H1 (cell line): ENCODE measurements around the gene COL6A3. TPM values are rescaled to one million over a fixed set of nuclear protein-coding genes. Genes with fewer than 3 reads are reported as not detected.

Experiments used
- FOSL1 ChIP-seq: IDR thresholded peaks from 2 replicates; pipeline ENCODE4 v1.6.1; 2011; ENCODE audit warnings: mild to moderate bottlenecking, low read depth, low read length, moderate library complexity; ENCODE audit not compliant: insufficient read depth
- GABPA ChIP-seq: IDR thresholded peaks from 2 replicates; pipeline ENCODE4 v1.6.1; 2011; ENCODE audit warnings: mild to moderate bottlenecking, low read length, moderate library complexity, borderline replicate concordance; ENCODE audit not compliant: insufficient read depth
- GTF2F1 ChIP-seq: IDR thresholded peaks from 2 replicates; pipeline ENCODE4 v1.6.1; 2012; ENCODE audit warnings: low read depth, low read length, improper control_type of control experiment, borderline replicate concordance
- HDAC2 ChIP-seq, 2 experiments: fragments of 300-600 bp in 1 of 2; sonication (generic) in 1 of 2; IDR thresholded peaks; 2 replicates each; pipeline ENCODE4 v1.6.1; 2011 to 2012; ENCODE audit warnings: low read depth in 2 of 2, low read length in 2 of 2, mild to moderate bottlenecking in 2 of 2, moderate library complexity in 2 of 2, borderline replicate concordance in 1 of 2, inconsistent platforms in 1 of 2
- JUN ChIP-seq: IDR thresholded peaks from 2 replicates; pipeline ENCODE4 v1.6.1; 2011; ENCODE audit warnings: low read depth, mild to moderate bottlenecking, improper control_type of control experiment, low read length
- PHF8 ChIP-seq: fragments of 200-600 bp; sonication (generic); conservative IDR thresholded peaks from 2 replicates; pipeline ENCODE4 v1.7.1; 2012; ENCODE audit warnings: low read depth, mild to moderate bottlenecking, inconsistent platforms, low read length, moderate library complexity
- TCF12 ChIP-seq: IDR thresholded peaks from 2 replicates; pipeline ENCODE4 v1.6.1; 2011; ENCODE audit warnings: low read depth, mild to moderate bottlenecking, low read length
- polyA plus RNA-seq, 7 experiments: library from polyadenylated mRNA; depleted of rRNA in 3 of 7; stranded (reverse) in 5 of 7; unstranded in 2 of 7; fragments of >200 nt in 5 of 7; fragments of 200-250 nt in 2 of 7; gene quantifications; 1 replicate in 5 of 7; 2 replicates in 1 of 7; 4 replicates in 1 of 7; pipeline versions ENCODE4 v1.2.1 to v1.2.3, GENCODE V29; 2011 to 2013; ENCODE audit warnings: missing spikeins in 2 of 7, mixed read lengths in 2 of 7
- total RNA-seq: library from RNA; stranded (reverse); fragmentation: NEBNext Ultra II Directional; extraction: Animal tissue kit (Norgen Biotek cat#: 25700); gene quantifications from 2 replicates; pipeline ENCODE4 v1.2.1, GENCODE V29; 2021
- TF ChIP-seq, protein P1 (sequence below): fragments of 300-600 bp; sonication (generic); IDR thresholded peaks from 2 replicates; pipeline ENCODE4 v1.7.1; 2012; ENCODE audit warnings: low read length, moderate library complexity, mild to moderate bottlenecking, inconsistent platforms; ENCODE audit not compliant: insufficient replicate concordance
- TF ChIP-seq, protein P2 (sequence below): IDR thresholded peaks from 2 replicates; pipeline ENCODE4 v1.6.1; 2011; ENCODE audit warnings: low read depth, mild to moderate bottlenecking, low read length; ENCODE audit not compliant: insufficient read depth

The COL6A3 gene
- total and polyA plus RNA-seq, 2 of the 8 experiments (the other 6 are each of a cell fraction or from before 2014, with no cell fraction given): 1.2 to 3.4 TPM

DNA sequence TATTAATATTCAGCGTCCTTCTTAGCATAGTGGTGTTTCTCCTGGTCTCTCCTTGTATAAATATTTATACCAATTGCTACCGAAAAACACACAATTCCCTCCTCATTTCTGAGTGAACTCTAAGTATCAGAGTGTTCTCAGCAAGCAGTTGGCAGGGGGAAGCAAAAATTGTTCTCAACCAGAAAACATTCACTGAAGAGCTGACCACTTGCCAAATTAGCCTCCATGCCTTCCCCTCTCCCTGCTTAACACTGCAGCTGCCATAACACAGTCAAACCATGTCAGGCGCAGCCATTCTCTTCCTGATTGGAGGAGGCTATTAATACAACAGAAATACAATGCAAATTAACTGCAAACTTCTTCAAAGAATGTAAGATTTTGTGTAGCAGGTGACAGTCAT, 105.0 kb downstream of the COL6A3 start (continued):
- TF ChIP-seq, protein P1, sequence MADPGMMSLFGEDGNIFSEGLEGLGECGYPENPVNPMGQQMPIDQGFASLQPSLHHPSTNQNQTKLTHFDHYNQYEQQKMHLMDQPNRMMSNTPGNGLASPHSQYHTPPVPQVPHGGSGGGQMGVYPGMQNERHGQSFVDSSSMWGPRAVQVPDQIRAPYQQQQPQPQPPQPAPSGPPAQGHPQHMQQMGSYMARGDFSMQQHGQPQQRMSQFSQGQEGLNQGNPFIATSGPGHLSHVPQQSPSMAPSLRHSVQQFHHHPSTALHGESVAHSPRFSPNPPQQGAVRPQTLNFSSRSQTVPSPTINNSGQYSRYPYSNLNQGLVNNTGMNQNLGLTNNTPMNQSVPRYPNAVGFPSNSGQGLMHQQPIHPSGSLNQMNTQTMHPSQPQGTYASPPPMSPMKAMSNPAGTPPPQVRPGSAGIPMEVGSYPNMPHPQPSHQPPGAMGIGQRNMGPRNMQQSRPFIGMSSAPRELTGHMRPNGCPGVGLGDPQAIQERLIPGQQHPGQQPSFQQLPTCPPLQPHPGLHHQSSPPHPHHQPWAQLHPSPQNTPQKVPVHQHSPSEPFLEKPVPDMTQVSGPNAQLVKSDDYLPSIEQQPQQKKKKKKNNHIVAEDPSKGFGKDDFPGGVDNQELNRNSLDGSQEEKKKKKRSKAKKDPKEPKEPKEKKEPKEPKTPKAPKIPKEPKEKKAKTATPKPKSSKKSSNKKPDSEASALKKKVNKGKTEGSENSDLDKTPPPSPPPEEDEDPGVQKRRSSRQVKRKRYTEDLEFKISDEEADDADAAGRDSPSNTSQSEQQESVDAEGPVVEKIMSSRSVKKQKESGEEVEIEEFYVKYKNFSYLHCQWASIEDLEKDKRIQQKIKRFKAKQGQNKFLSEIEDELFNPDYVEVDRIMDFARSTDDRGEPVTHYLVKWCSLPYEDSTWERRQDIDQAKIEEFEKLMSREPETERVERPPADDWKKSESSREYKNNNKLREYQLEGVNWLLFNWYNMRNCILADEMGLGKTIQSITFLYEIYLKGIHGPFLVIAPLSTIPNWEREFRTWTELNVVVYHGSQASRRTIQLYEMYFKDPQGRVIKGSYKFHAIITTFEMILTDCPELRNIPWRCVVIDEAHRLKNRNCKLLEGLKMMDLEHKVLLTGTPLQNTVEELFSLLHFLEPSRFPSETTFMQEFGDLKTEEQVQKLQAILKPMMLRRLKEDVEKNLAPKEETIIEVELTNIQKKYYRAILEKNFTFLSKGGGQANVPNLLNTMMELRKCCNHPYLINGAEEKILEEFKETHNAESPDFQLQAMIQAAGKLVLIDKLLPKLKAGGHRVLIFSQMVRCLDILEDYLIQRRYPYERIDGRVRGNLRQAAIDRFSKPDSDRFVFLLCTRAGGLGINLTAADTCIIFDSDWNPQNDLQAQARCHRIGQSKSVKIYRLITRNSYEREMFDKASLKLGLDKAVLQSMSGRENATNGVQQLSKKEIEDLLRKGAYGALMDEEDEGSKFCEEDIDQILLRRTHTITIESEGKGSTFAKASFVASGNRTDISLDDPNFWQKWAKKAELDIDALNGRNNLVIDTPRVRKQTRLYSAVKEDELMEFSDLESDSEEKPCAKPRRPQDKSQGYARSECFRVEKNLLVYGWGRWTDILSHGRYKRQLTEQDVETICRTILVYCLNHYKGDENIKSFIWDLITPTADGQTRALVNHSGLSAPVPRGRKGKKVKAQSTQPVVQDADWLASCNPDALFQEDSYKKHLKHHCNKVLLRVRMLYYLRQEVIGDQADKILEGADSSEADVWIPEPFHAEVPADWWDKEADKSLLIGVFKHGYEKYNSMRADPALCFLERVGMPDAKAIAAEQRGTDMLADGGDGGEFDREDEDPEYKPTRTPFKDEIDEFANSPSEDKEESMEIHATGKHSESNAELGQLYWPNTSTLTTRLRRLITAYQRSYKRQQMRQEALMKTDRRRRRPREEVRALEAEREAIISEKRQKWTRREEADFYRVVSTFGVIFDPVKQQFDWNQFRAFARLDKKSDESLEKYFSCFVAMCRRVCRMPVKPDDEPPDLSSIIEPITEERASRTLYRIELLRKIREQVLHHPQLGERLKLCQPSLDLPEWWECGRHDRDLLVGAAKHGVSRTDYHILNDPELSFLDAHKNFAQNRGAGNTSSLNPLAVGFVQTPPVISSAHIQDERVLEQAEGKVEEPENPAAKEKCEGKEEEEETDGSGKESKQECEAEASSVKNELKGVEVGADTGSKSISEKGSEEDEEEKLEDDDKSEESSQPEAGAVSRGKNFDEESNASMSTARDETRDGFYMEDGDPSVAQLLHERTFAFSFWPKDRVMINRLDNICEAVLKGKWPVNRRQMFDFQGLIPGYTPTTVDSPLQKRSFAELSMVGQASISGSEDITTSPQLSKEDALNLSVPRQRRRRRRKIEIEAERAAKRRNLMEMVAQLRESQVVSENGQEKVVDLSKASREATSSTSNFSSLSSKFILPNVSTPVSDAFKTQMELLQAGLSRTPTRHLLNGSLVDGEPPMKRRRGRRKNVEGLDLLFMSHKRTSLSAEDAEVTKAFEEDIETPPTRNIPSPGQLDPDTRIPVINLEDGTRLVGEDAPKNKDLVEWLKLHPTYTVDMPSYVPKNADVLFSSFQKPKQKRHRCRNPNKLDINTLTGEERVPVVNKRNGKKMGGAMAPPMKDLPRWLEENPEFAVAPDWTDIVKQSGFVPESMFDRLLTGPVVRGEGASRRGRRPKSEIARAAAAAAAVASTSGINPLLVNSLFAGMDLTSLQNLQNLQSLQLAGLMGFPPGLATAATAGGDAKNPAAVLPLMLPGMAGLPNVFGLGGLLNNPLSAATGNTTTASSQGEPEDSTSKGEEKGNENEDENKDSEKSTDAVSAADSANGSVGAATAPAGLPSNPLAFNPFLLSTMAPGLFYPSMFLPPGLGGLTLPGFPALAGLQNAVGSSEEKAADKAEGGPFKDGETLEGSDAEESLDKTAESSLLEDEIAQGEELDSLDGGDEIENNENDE: no peak
- TF ChIP-seq FOSL1 (no peak), GTF2F1 (no peak), HDAC2 (IDR thresholded peaks at IDR 0.05; ENCODE audit: borderline replicate concordance in 1 of 2, low read depth in 2 of 2, low read length in 2 of 2) (no peak), PHF8 (no peak), TCF12 (no peak), GABPA (no peak), JUN (no peak)
- TF ChIP-seq, protein P2, sequence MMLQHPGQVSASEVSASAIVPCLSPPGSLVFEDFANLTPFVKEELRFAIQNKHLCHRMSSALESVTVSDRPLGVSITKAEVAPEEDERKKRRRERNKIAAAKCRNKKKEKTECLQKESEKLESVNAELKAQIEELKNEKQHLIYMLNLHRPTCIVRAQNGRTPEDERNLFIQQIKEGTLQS: no peak
